Muscle of leg (tissue), 11 donors: ENCODE results near the gene PDCD6IP. TPM values are rescaled to one million over a fixed set of nuclear protein-coding genes. Genes with fewer than 3 reads are reported as not detected.
"Not testable (repeated sequence)": the region's sequence is repeated elsewhere in the genome, so short reads cannot be mapped to it uniquely, and the experiment has no call there.

Source experiments
- DNase-seq: peaks from one replicate; pipeline ENCODE4 v3.0.0; 2013
- H3K27ac ChIP-seq: one replicate; pipeline ENCODE4 v1.5.1; 2013; ENCODE audit warnings: mild to moderate bottlenecking, low read length, control low read depth
- H3K27me3 ChIP-seq: one replicate; pipeline ENCODE4 v1.6.1; 2013; ENCODE audit warnings: low read length; ENCODE audit not compliant: control insufficient read depth, insufficient read depth
- H3K36me3 ChIP-seq: one replicate; pipeline ENCODE4 v1.6.1; 2013; ENCODE audit warnings: low read length; ENCODE audit not compliant: control insufficient read depth, insufficient read depth
- H3K4me1 ChIP-seq: one replicate; pipeline ENCODE4 v1.6.1; 2013; ENCODE audit warnings: low read length; ENCODE audit not compliant: control insufficient read depth, insufficient read depth
- H3K4me3 ChIP-seq: one replicate; pipeline ENCODE4 v1.5.1; 2013; ENCODE audit warnings: low read length, control low read depth
- H3K9me3 ChIP-seq: replicated peaks from 2 replicates; pipeline ENCODE4 v1.6.1; 2013; ENCODE audit warnings: low read depth, low read length; ENCODE audit not compliant: control insufficient read depth
- WGBS: methylation state at CpG from one replicate; pipeline ENCODE4 v1.1.5; 2013; ENCODE audit warnings: missing lambda C conversion rate; ENCODE audit not compliant: insufficient coverage; 5-methylcytosine and 5-hydroxymethylcytosine counted together
- polyA plus RNA-seq, 8 donors: library from polyadenylated mRNA; unstranded; fragments of 120-200 nt; gene quantifications; one replicate each; pipeline versions ENCODE4 v1.2.1 to v1.2.3, GENCODE V29; 2013; ENCODE audit warnings: inconsistent platforms in 1 of 8, low replicate concordance in 1 of 8; ENCODE audit not compliant: insufficient read length in 8 of 8, insufficient read depth in 1 of 8
- total RNA-seq: library from RNA; stranded (reverse); fragments of 120-200 nt; gene quantifications from one replicate; pipeline ENCODE4 v1.2.4, GENCODE V29; 2013

PDCD6IP gene
- total and polyA plus RNA-seq, 9 donors: 67.2 to 101 (median 93.0) TPM

- 93% methylated on average over 3 of the region's 9 CpGs for WGBS
These were observed 29.7 kb upstream of the PDCD6IP start for GRCh38 chr3:33768578-33769330.

DNA sequence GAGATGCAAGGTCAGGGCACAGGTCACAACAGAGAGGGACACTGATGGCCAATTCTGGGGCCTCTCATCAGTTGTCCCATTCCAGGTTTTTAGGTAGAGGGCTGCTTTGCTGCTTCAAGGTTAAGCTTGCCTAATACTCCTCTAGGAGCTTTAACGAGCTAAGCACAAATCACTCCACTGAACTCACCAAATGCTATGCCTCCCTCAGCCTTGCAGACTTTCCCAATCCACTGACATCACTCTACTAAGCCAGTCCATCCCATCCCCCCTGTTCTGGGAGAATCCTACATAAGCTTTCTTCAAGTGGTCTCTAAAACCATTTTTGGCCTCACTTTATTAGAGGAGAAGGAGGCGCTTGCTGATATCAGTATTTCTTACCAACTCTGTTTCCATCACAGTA lies 24.8 kb upstream of the PDCD6IP start:
- Histone ChIP-seq H3K27ac (no peak overlapping the region), H3K9me3 (no peaks in the 10 kb centered on the region), H3K4me1 (no peaks in the 10 kb centered on the region), H3K36me3 (no peaks in the 10 kb centered on the region), H3K4me3 (no peak overlapping the region), H3K27me3 (no peaks in the 10 kb centered on the region)
- peak; percentile 33 for DNase-seq
- WGBS: 0% methylated on average over 1 of the region's 2 CpGs

More at GRCh38 chr3:33768578-33769330, 29.7 kb upstream of the PDCD6IP start:
- peak; percentile 52 for DNase-seq
- H3K36me3 ChIP-seq: no peaks in the 10 kb centered on the region
- no peaks in the 10 kb centered on the region for H3K4me1 ChIP-seq
- no peaks in the 10 kb centered on the region for H3K27me3 ChIP-seq
- no peak overlapping the region for H3K4me3 ChIP-seq
- H3K9me3 ChIP-seq: no peaks in the 10 kb centered on the region
- H3K27ac ChIP-seq: peak overlapping the region; percentile 17

DNA sequence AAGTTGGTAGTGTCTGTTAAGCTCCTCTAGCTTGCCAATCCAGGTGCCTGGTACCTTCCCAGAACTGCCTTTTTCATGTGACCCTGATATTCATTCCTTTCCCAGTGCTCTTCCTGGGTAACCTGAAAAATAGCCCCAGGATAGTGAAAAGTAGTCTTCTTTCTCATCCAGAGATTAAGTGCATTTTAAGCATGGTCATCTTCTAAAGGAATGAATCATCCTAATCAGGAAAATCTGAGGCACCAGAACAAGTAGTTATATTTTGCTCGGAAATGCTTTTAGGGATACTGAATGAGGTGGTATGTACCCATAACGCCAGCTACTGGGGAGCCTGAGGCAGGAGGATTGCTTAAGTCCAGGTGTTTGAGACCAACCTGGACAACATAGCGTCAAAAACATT lies 23.1 kb upstream of the PDCD6IP start:
- Histone ChIP-seq H3K9me3 (no peaks in the 10 kb centered on the region), H3K4me3 (no peak overlapping the region), H3K4me1 (no peaks in the 10 kb centered on the region), H3K27me3 (no peaks in the 10 kb centered on the region), H3K27ac (no peak overlapping the region), H3K36me3 (no peaks in the 10 kb centered on the region)
- DNase-seq: no peak
- WGBS: 80% methylated on average over 1 of the region's 3 CpGs

DNA sequence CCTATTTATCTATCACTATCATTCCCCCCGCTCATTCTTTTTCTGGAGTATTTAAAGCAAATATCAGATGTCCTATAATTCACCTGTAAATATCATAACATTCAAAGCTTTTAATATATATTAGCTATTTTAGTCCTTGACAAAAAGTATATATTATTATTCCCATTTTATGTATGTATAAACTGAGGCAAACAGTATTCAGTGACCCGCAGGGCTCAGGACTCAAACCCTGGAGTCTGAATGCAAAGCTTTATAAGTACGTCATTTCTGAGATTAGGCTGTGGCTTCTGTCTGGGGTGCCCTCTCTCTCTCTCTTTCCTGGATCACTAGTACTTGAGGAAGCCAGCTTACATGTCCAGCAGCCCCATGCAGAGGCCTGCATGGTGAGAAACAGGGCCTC lies 20.4 kb upstream of the PDCD6IP start:
- Histone ChIP-seq H3K9me3 (no peaks in the 10 kb centered on the region), H3K4me3 (no peak overlapping the region), H3K27me3 (peaks cover 2% of the 10 kb centered on the region), H3K4me1 (no peaks in the 10 kb centered on the region), H3K27ac (no peak overlapping the region), H3K36me3 (no peaks in the 10 kb centered on the region)
- DNase-seq: no peak
- WGBS: 71% methylated on average over 1 of the region's 3 CpGs

DNA sequence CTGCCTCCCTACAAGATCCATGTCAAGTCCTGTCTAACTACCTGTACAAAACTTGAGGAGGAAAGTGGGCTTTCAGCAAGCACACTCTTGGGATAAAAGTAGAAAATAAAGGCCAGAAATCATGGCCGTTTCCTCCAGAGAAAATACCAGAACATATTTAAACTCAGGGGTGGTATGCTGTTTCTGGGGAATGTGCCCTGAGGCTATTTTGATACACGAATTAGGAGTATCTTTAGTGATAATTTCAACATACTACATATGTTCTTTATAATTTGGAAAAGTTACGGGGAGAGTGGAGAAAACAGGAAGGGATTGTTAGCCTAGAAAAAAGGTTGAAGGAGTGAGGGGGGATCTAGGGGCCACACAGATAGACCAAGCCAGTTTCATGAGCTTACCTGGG lies 18.7 kb upstream of the PDCD6IP start:
- Histone ChIP-seq H3K4me1 (no peaks in the 10 kb centered on the region), H3K9me3 (no peaks in the 10 kb centered on the region), H3K27ac (no peak overlapping the region), H3K27me3 (peaks cover 2% of the 10 kb centered on the region), H3K36me3 (no peaks in the 10 kb centered on the region), H3K4me3 (no peak overlapping the region)
- no peak for DNase-seq
- no CpG with 5 or more reads among the region's 3 CpGs for whole genome bisulfite sequencing

- H3K9me3 ChIP-seq, H3K4me3 ChIP-seq, H3K27me3 ChIP-seq, H3K4me1 ChIP-seq, H3K27ac ChIP-seq, H3K36me3 ChIP-seq, DNase-seq: not testable (repeated sequence)
- WGBS: 100% methylated on average over 3 of the region's 6 CpGs
These were observed 17.0 kb upstream of the PDCD6IP start for GRCh38 chr3:33781413-33781812.

GRCh38 chr3:33786565-33787327 lies 11.7 kb upstream of the PDCD6IP start:
- Histone ChIP-seq H3K4me3 (no peak overlapping the region), H3K36me3 (no peaks in the 10 kb centered on the region), H3K27ac (no peak overlapping the region), H3K9me3 (no peaks in the 10 kb centered on the region), H3K4me1 (no peaks in the 10 kb centered on the region), H3K27me3 (peaks cover 2% of the 10 kb centered on the region)
- DNase-seq: no peak
- WGBS: 75% methylated on average over 5 of the region's 7 CpGs

GRCh38 chr3:33787328-33788009 lies 11.0 kb upstream of the PDCD6IP start:
- no peaks in the 10 kb centered on the region for H3K36me3 ChIP-seq
- H3K4me3 ChIP-seq: no peak overlapping the region
- H3K27me3 ChIP-seq: peaks cover 2% of the 10 kb centered on the region
- peak; percentile 75 for DNase-seq
- no peaks in the 10 kb centered on the region for H3K4me1 ChIP-seq
- H3K9me3 ChIP-seq: no peaks in the 10 kb centered on the region
- no peak overlapping the region for H3K27ac ChIP-seq
- WGBS: 0% methylated on average over 11 of the region's 15 CpGs

DNA sequence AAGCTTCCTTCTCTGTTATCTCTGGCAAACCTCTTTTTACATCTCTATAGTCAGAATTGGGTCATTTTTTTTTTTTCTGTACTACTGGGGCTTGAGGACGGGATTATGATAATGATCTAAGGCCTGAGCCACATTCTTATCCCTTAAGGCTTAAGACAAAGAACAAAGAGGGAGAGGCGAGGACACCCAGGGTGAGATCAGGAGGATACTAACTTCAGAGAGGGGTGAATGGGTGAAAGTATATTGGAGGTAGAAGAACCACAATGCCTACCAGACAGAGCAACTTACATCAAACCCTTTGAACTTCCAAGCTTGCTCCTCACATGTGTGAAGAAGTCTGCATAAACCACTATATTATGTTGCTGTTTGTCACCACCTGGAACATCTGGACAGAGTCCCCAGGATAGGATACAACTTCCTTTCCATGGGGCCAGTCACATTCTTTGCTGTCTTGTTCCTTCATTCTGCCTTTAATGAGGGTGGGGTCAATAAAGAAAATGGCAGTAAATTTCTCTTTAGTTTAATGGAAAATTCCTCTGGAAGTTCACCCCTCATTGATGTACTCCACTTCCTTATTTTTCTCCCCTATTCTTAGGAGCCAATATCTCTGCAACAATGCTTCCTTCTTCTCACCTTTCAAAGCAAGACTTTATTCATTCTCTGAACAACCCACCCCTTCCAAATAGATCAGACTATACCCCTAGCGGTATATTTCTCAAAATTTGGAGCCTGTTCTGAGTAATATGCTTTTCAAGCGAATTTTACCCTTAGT lies 9.1 kb upstream of the PDCD6IP start:
- no peak for DNase-seq
- WGBS: no CpG with 5 or more reads among the region's 4 CpGs
- H3K27me3 ChIP-seq: peaks cover 2% of the 10 kb centered on the region
- H3K9me3 ChIP-seq: no peaks in the 10 kb centered on the region
- H3K27ac ChIP-seq: no peak overlapping the region
- H3K4me3 ChIP-seq: no peak overlapping the region
- H3K4me1 ChIP-seq: no peaks in the 10 kb centered on the region
- H3K36me3 ChIP-seq: no peaks in the 10 kb centered on the region
